ENCODE data around the gene KLHL22.

Gene KLHL22

GRCh38 chr22:20428496-20429253 is 66.9 kb downstream of the KLHL22 start:
- Histone ChIP-seq H3K27ac (ENCODE audit: low read depth, low read length) (no peak overlapping the region), H3K9ac (ENCODE audit: low read depth, low read length) (no peak overlapping the region), H3K36me3 (ENCODE audit: control insufficient read depth, insufficient read depth, low read length) (no peaks in the 10 kb centered on the region; the same call in 1 of the 2 replicates), H3K9me3 (ENCODE audit: control insufficient read depth, insufficient read depth, low read length) (no peaks in the 10 kb centered on the region), H3K4me1 (ENCODE audit: control insufficient read depth, insufficient read depth, low read length) (peaks cover 14% of the 10 kb centered on the region; the same call in 1 of the 2 replicates), H3K27me3 (ENCODE audit: control insufficient read depth, insufficient read depth, low read length) (peaks cover 82% of the 10 kb centered on the region), H3K4me3 (ENCODE audit: low read depth, low read length) (no peak overlapping the region)

GRCh38 chr22:20427945-20428417 is 67.6 kb downstream of the KLHL22 start:
- no peak overlapping the region for H3K27ac ChIP-seq (ENCODE audit: low read depth, low read length)
- H3K4me1 ChIP-seq (ENCODE audit: control insufficient read depth, insufficient read depth, low read length): peaks cover 14% of the 10 kb centered on the region; the same call in 1 of the 2 replicates
- no peaks in the 10 kb centered on the region for H3K9me3 ChIP-seq (ENCODE audit: control insufficient read depth, insufficient read depth, low read length)
- peaks cover 75% of the 10 kb centered on the region for H3K27me3 ChIP-seq (ENCODE audit: control insufficient read depth, insufficient read depth, low read length)
- no peak overlapping the region for H3K9ac ChIP-seq (ENCODE audit: low read depth, low read length)
- H3K36me3 ChIP-seq (ENCODE audit: control insufficient read depth, insufficient read depth, low read length): no peaks in the 10 kb centered on the region; the same call in 1 of the 2 replicates
- H3K4me3 ChIP-seq (ENCODE audit: low read depth, low read length): no peak overlapping the region

- Histone ChIP-seq H3K9ac (ENCODE audit: low read depth, low read length) (no peak overlapping the region), H3K4me3 (ENCODE audit: low read depth, low read length) (no peak overlapping the region), H3K27me3 (ENCODE audit: control insufficient read depth, insufficient read depth, low read length) (peaks cover 70% of the 10 kb centered on the region), H3K36me3 (ENCODE audit: control insufficient read depth, insufficient read depth, low read length) (no peaks in the 10 kb centered on the region; the same call in 1 of the 2 replicates), H3K4me1 (ENCODE audit: control insufficient read depth, insufficient read depth, low read length) (peaks cover 14% of the 10 kb centered on the region; the same call in 1 of the 2 replicates), H3K9me3 (ENCODE audit: control insufficient read depth, insufficient read depth, low read length) (no peaks in the 10 kb centered on the region), H3K27ac (ENCODE audit: low read depth, low read length) (no peak overlapping the region)
Measured at GRCh38 chr22:20427104-20427944, 68.3 kb downstream of the KLHL22 start.

GRCh38 chr22:20426259-20426615 is 69.4 kb downstream of the KLHL22 start:
- Histone ChIP-seq H3K27ac (ENCODE audit: low read depth, low read length) (no peak overlapping the region), H3K4me1 (ENCODE audit: control insufficient read depth, insufficient read depth, low read length) (peaks cover 12% of the 10 kb centered on the region; the same call in 1 of the 2 replicates), H3K9ac (ENCODE audit: low read depth, low read length) (no peak overlapping the region), H3K4me3 (ENCODE audit: low read depth, low read length) (no peak overlapping the region; the same call in 1 of the 2 replicates), H3K9me3 (ENCODE audit: control insufficient read depth, insufficient read depth, low read length) (no peaks in the 10 kb centered on the region), H3K27me3 (ENCODE audit: control insufficient read depth, insufficient read depth, low read length) (peaks cover 59% of the 10 kb centered on the region), H3K36me3 (ENCODE audit: control insufficient read depth, insufficient read depth, low read length) (no peaks in the 10 kb centered on the region; the same call in 1 of the 2 replicates)

GRCh38 chr22:20425566-20426258 is 69.9 kb downstream of the KLHL22 start:
- H3K4me3 ChIP-seq (ENCODE audit: low read depth, low read length): peak overlapping the region; percentile 41; the same call in 1 of the 2 replicates
- H3K36me3 ChIP-seq (ENCODE audit: control insufficient read depth, insufficient read depth, low read length): no peaks in the 10 kb centered on the region; the same call in 1 of the 2 replicates
- peaks cover 9% of the 10 kb centered on the region; the same call in 1 of the 2 replicates for H3K4me1 ChIP-seq (ENCODE audit: control insufficient read depth, insufficient read depth, low read length)
- H3K27me3 ChIP-seq (ENCODE audit: control insufficient read depth, insufficient read depth, low read length): peaks cover 54% of the 10 kb centered on the region
- H3K9me3 ChIP-seq (ENCODE audit: control insufficient read depth, insufficient read depth, low read length): no peaks in the 10 kb centered on the region
- H3K9ac ChIP-seq (ENCODE audit: low read depth, low read length): no peak overlapping the region
- H3K27ac ChIP-seq (ENCODE audit: low read depth, low read length): no peak overlapping the region

GRCh38 chr22:20424932-20425565 is 70.5 kb downstream of the KLHL22 start:
- H3K36me3 ChIP-seq (ENCODE audit: control insufficient read depth, insufficient read depth, low read length): no peaks in the 10 kb centered on the region; the same call in 1 of the 2 replicates
- no peak overlapping the region for H3K9ac ChIP-seq (ENCODE audit: low read depth, low read length)
- H3K4me3 ChIP-seq (ENCODE audit: low read depth, low read length): peak overlapping the region; percentile 41; the same call in 1 of the 2 replicates
- peaks cover 3% of the 10 kb centered on the region; the same call in 1 of the 2 replicates for H3K4me1 ChIP-seq (ENCODE audit: control insufficient read depth, insufficient read depth, low read length)
- no peak overlapping the region for H3K27ac ChIP-seq (ENCODE audit: low read depth, low read length)
- no peaks in the 10 kb centered on the region for H3K9me3 ChIP-seq (ENCODE audit: control insufficient read depth, insufficient read depth, low read length)
- H3K27me3 ChIP-seq (ENCODE audit: control insufficient read depth, insufficient read depth, low read length): peaks cover 47% of the 10 kb centered on the region

- no peak overlapping the region for H3K9ac ChIP-seq (ENCODE audit: low read depth, low read length)
- H3K4me3 ChIP-seq (ENCODE audit: low read depth, low read length): no peak overlapping the region
- H3K36me3 ChIP-seq (ENCODE audit: control insufficient read depth, insufficient read depth, low read length): no peaks in the 10 kb centered on the region; the same call in 1 of the 2 replicates
- no peaks in the 10 kb centered on the region for H3K9me3 ChIP-seq (ENCODE audit: control insufficient read depth, insufficient read depth, low read length)
- H3K27me3 ChIP-seq (ENCODE audit: control insufficient read depth, insufficient read depth, low read length): peaks cover 42% of the 10 kb centered on the region
- peaks cover 3% of the 10 kb centered on the region; the same call in 1 of the 2 replicates for H3K4me1 ChIP-seq (ENCODE audit: control insufficient read depth, insufficient read depth, low read length)
- no peak overlapping the region for H3K27ac ChIP-seq (ENCODE audit: low read depth, low read length)
Measured at GRCh38 chr22:20424568-20424931, 71.0 kb downstream of the KLHL22 start.

- Histone ChIP-seq H3K27ac (ENCODE audit: low read depth, low read length) (no peak overlapping the region), H3K27me3 (ENCODE audit: control insufficient read depth, insufficient read depth, low read length) (peaks cover 40% of the 10 kb centered on the region), H3K9ac (ENCODE audit: low read depth, low read length) (no peak overlapping the region), H3K4me1 (ENCODE audit: control insufficient read depth, insufficient read depth, low read length) (peaks cover 3% of the 10 kb centered on the region; the same call in 1 of the 2 replicates), H3K4me3 (ENCODE audit: low read depth, low read length) (no peak overlapping the region), H3K9me3 (ENCODE audit: control insufficient read depth, insufficient read depth, low read length) (no peaks in the 10 kb centered on the region), H3K36me3 (ENCODE audit: control insufficient read depth, insufficient read depth, low read length) (no peaks in the 10 kb centered on the region; the same call in 1 of the 2 replicates)
Measured at GRCh38 chr22:20423906-20424551, 71.6 kb downstream of the KLHL22 start.

GRCh38 chr22:20423008-20423905 is 72.3 kb downstream of the KLHL22 start:
- Histone ChIP-seq H3K9me3 (ENCODE audit: control insufficient read depth, insufficient read depth, low read length) (no peaks in the 10 kb centered on the region), H3K36me3 (ENCODE audit: control insufficient read depth, insufficient read depth, low read length) (no peaks in the 10 kb centered on the region; the same call in 1 of the 2 replicates), H3K4me3 (ENCODE audit: low read depth, low read length) (no peak overlapping the region), H3K27ac (ENCODE audit: low read depth, low read length) (no peak overlapping the region), H3K27me3 (ENCODE audit: control insufficient read depth, insufficient read depth, low read length) (peaks cover 34% of the 10 kb centered on the region), H3K9ac (ENCODE audit: low read depth, low read length) (no peak overlapping the region), H3K4me1 (ENCODE audit: control insufficient read depth, insufficient read depth, low read length) (no peaks in the 10 kb centered on the region)
